IMR-90 (cell line): ENCODE results near the gene ADGRG3. TPM values are rescaled to one million over a fixed set of nuclear protein-coding genes. Genes with fewer than 3 reads are reported as not detected.

Experiments
- ATAC-seq: fragments of 200-7000 bp; cut with Tn5 transposase; 2 replicates; pipeline ENCODE4 v1.9.1; 2020; ENCODE audit warnings: low read depth, mild to moderate bottlenecking, moderate library complexity
- BruUV-seq: library from RNA; stranded (reverse); fragments of 400-500 nt; replicated peaks from 2 replicates; lab custom pipeline; 2021; lab: Mats Ljungman, UMichigan
- CTCF ChIA-PET: fragments of 300-600 bp; formaldehyde crosslinking; extraction: SDS; loops from one replicate; lab custom pipeline; 2021; ENCODE audit warnings: antibody characterized with exemption; lab: Yijun Ruan, JAX
- POLR2A ChIA-PET: fragments of 300-600 bp; sonication (Branson Sonifier 250); formaldehyde crosslinking; loops from one replicate; lab custom pipeline; 2022; ENCODE audit warnings: antibody characterized with exemption; ENCODE audit not compliant: unreplicated experiment; lab: Charles Lee
- DNase-seq: peaks from one replicate; pipeline ENCODE4 v3.0.0; 2013
- H2AFZ ChIP-seq: replicated peaks from 2 replicates; pipeline ENCODE3; 2013; ENCODE audit warnings: low read length, mild to moderate bottlenecking; ENCODE audit not compliant: poor library complexity
- H2AK5ac ChIP-seq: 2 replicates; pipeline ENCODE4 v1.6.1; 2013; ENCODE audit warnings: low read depth, low read length, inconsistent platforms
- H2AK9ac ChIP-seq: replicated peaks from 2 replicates; pipeline ENCODE3; 2013; ENCODE audit warnings: mild to moderate bottlenecking, low read depth, low read length, moderate library complexity; ENCODE audit not compliant: poor library complexity
- H2BK120ac ChIP-seq: 2 replicates; pipeline ENCODE4 v1.6.1; 2013; ENCODE audit warnings: low read depth, low read length, inconsistent platforms
- H2BK15ac ChIP-seq: 3 replicates; pipeline ENCODE4 v1.6.1; 2013; ENCODE audit warnings: low read depth, low read length, inconsistent platforms
- H2BK20ac ChIP-seq: 2 replicates; pipeline ENCODE4 v1.6.1; 2013; ENCODE audit warnings: low read depth, mild to moderate bottlenecking, inconsistent platforms, low read length, moderate library complexity
- H2BK5ac ChIP-seq: 2 replicates; pipeline ENCODE4 v1.6.1; 2013; ENCODE audit warnings: mild to moderate bottlenecking, low read depth, low read length, inconsistent platforms; ENCODE audit not compliant: poor library complexity, severe bottlenecking
- H3K14ac ChIP-seq: replicated peaks from 2 replicates; pipeline ENCODE4 v1.6.1; 2013; ENCODE audit warnings: low read depth, low read length, inconsistent platforms
- H3K18ac ChIP-seq: 2 replicates; pipeline ENCODE4 v1.6.1; 2013; ENCODE audit warnings: low read depth, low read length, control low read depth
- H3K23ac ChIP-seq: 2 replicates; pipeline ENCODE4 v1.6.1; 2013; ENCODE audit warnings: low read depth, low read length, inconsistent platforms
- H3K27ac ChIP-seq: 2 replicates; pipeline ENCODE4 v1.5.1; 2013; ENCODE audit warnings: mild to moderate bottlenecking, control low read depth, low read length; ENCODE audit not compliant: insufficient read depth
- H3K27me3 ChIP-seq: 2 replicates; pipeline ENCODE4 v1.6.1; 2013; ENCODE audit warnings: low read length; ENCODE audit not compliant: control insufficient read depth, insufficient read depth
- H3K36me3 ChIP-seq: 2 replicates; pipeline ENCODE4 v1.6.1; 2013; ENCODE audit warnings: low read length, mixed read lengths; ENCODE audit not compliant: control insufficient read depth, insufficient read depth
- H3K4ac ChIP-seq: 2 replicates; pipeline ENCODE4 v1.6.1; 2013; ENCODE audit warnings: low read depth, low read length, inconsistent platforms
- H3K4me1 ChIP-seq: 2 replicates; pipeline ENCODE4 v1.6.1; 2013; ENCODE audit warnings: low read length, mixed read lengths; ENCODE audit not compliant: control insufficient read depth, insufficient read depth
- H3K4me2 ChIP-seq: 2 replicates; pipeline ENCODE4 v1.6.1; 2013; ENCODE audit warnings: low read depth, mild to moderate bottlenecking, control low read depth, low read length, moderate library complexity
- H3K4me3 ChIP-seq: 2 replicates; pipeline ENCODE4 v1.5.1; 2013; ENCODE audit warnings: low read depth, mild to moderate bottlenecking, control low read depth, low read length, moderate library complexity; ENCODE audit not compliant: insufficient read depth
- H3K56ac ChIP-seq: 2 replicates; pipeline ENCODE4 v1.6.1; 2013; ENCODE audit warnings: low read length, inconsistent platforms; ENCODE audit not compliant: insufficient read depth; ENCODE audit errors: extremely low read depth
- H3K79me1 ChIP-seq, 2 experiments: 2 replicates each; pipeline ENCODE4 v1.6.1; 2013; ENCODE audit warnings: low read length in 2 of 2, inconsistent platforms in 1 of 2, low read depth in 1 of 2
- H3K9ac ChIP-seq: 2 replicates; pipeline ENCODE4 v1.6.1; 2013; ENCODE audit warnings: low read depth, low read length, control low read depth
- H3K9me1 ChIP-seq: 2 replicates; pipeline ENCODE4 v1.6.1; 2013; ENCODE audit warnings: low read length, inconsistent platforms; ENCODE audit not compliant: insufficient read depth
- H3K9me3 ChIP-seq: 2 replicates; pipeline ENCODE4 v1.6.1; 2013; ENCODE audit warnings: low read length; ENCODE audit not compliant: control insufficient read depth, insufficient read depth
- H4K20me1 ChIP-seq: 2 replicates; pipeline ENCODE4 v1.6.1; 2013; ENCODE audit warnings: low read length, inconsistent platforms; ENCODE audit not compliant: insufficient read depth
- H4K5ac ChIP-seq: 2 replicates; pipeline ENCODE4 v1.6.1; 2013; ENCODE audit warnings: mild to moderate bottlenecking, low read depth, low read length, control low read depth
- H4K8ac ChIP-seq, 2 experiments: 2 replicates each; pipeline ENCODE4 v1.6.1; 2013; ENCODE audit warnings: low read depth in 2 of 2, low read length in 2 of 2, control low read depth in 1 of 2, inconsistent platforms in 1 of 2
- H4K91ac ChIP-seq: 2 replicates; pipeline ENCODE4 v1.6.1; 2013; ENCODE audit warnings: low read depth, low read length, inconsistent platforms; ENCODE audit not compliant: insufficient read depth
- BHLHE40 ChIP-seq: fragments of 150-350 bp; IDR thresholded peaks from 2 replicates; pipeline ENCODE4 v1.6.1; 2016; ENCODE audit warnings: mild to moderate bottlenecking, low read depth, low read length
- CEBPB ChIP-seq: IDR thresholded peaks from 2 replicates; pipeline ENCODE4 v1.6.1; 2012; ENCODE audit warnings: low read depth, low read length, improper control_type of control experiment
- MAFK ChIP-seq: IDR thresholded peaks from 2 replicates; pipeline ENCODE4 v1.6.1; 2012; ENCODE audit warnings: low read depth, low read length, improper control_type of control experiment
- MAZ ChIP-seq: IDR thresholded peaks from 2 replicates; pipeline ENCODE4 v1.6.1; 2012; ENCODE audit warnings: low read depth, mild to moderate bottlenecking, low read length, improper control_type of control experiment, moderate library complexity, borderline replicate concordance
- NFE2L2 ChIP-seq: fragments of 150-350 bp; IDR thresholded peaks from 2 replicates; pipeline ENCODE4 v1.6.1; 2016; ENCODE audit warnings: low read depth, mild to moderate bottlenecking, low read length
- POLR2A ChIP-seq: IDR thresholded peaks from 2 replicates; pipeline ENCODE4 v1.6.1; 2012; ENCODE audit warnings: mild to moderate bottlenecking, low read depth, low read length
- RAD21 ChIP-seq: IDR thresholded peaks from 2 replicates; pipeline ENCODE4 v1.6.1; 2012; ENCODE audit warnings: low read length, improper control_type of control experiment
- SMC3 ChIP-seq: fragments of 150-350 bp; IDR thresholded peaks from 2 replicates; pipeline ENCODE4 v1.6.1; 2016; ENCODE audit warnings: low read depth, mild to moderate bottlenecking, antibody characterized with exemption, low read length, moderate library complexity
- WGBS, 2 experiments: methylation state at CpG; one replicate each; pipeline versions ENCODE4 v1.1.5 to v1.1.7; 2013; ENCODE audit warnings: missing lambda C conversion rate in 2 of 2; ENCODE audit not compliant: insufficient read length in 1 of 2; ENCODE audit errors: extremely low coverage in 2 of 2; 5-methylcytosine and 5-hydroxymethylcytosine counted together
- dilution Hi-C: fragments of 300-500 bp; cut with HindIII; formaldehyde crosslinking; loops from one replicate; pipeline ENCODE4 v1.14.3; 2018; ENCODE audit warnings: low sequenced_read_pairs; ENCODE audit not compliant: unreplicated experiment
- in situ Hi-C: fragments of 300-500 bp; cut with MboI; formaldehyde crosslinking; loops from 3 replicates; pipeline ENCODE4 v1.14.3; 2019; ENCODE audit warnings: low sequenced_read_pairs, inconsistent platforms, mixed read lengths
- intact Hi-C: fragments of 100-400 bp; cut with micrococcal nuclease; formaldehyde crosslinking; loops from 2 replicates; pipeline ENCODE4 v1.10.0; 2022
- polyA plus RNA-seq, 3 experiments: library from polyadenylated mRNA; depleted of rRNA; stranded (reverse); fragments of >200 nt; gene quantifications; 2 replicates each; pipeline ENCODE4 v1.2.3, GENCODE V29; 2012; ENCODE audit warnings: low replicate concordance in 1 of 3
- total RNA-seq: library from RNA; depleted of rRNA; stranded (reverse); fragments of >200 nt; gene quantifications from 2 replicates; pipeline ENCODE4 v1.2.3, GENCODE V29; 2012
- TF ChIP-seq, protein P1 (sequence below): fragments of 150-350 bp; IDR thresholded peaks from 2 replicates; pipeline ENCODE4 v1.6.1; 2017; ENCODE audit warnings: mild to moderate bottlenecking, antibody characterized with exemption, low read length, low read depth
- TF ChIP-seq, protein P2 (sequence below): conservative IDR thresholded peaks from 2 replicates; pipeline ENCODE4 v1.5.1; 2012; ENCODE audit warnings: mild to moderate bottlenecking, low read depth, low read length, improper control_type of control experiment
- TF ChIP-seq, protein P3 (sequence below): fragments of 150-350 bp; IDR thresholded peaks from 2 replicates; pipeline ENCODE4 v1.6.1; 2016; ENCODE audit warnings: low read depth, mild to moderate bottlenecking, low read length, moderate library complexity, borderline replicate concordance

Gene ADGRG3
- total and polyA plus RNA-seq, 2 of the 4 experiments (the other 2 are of a cell fraction) = not detected

DNA sequence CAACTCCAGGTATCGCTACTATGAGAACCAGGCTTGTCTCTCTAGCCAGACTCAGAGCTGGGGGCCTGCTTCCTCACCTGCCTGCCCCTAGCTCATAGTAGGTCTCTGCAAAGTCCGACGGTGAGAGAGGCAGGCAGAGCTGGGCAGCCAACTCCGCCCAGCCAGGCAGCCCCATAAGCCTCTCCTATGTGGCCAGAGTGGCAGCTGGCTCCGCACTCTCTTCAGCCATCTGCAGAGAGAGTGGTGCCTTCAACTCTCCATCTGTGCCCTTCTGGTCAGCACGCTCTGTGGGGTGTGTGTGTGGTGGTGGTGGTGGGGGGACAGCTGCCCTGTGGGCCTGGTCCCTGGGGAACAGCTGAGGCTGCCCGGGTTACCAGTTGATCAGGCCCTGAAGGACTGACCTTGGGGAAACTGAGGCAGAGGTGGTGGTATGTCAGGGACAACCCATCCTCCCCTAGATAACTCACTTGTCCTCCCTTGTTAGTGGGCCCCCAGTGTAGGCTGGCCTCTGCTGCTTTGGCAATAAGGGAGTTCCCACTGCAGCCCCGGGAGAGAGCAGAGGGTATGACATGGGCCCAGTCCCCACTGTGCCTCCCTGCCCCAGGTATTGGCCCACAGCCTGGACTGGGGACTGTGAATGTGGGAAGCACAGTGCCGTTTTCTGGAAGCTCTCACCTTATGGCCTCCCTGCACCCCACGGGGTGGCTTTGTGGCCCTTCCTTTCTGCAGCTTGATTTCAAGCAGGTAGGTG, 41.5 kb upstream of the ADGRG3 start:
- no peak overlapping the region for H3K4me2 ChIP-seq
- no peak overlapping the region for H4K5ac ChIP-seq
- no peak overlapping the region for H3K56ac ChIP-seq
- no peak overlapping the region for H4K8ac ChIP-seq
- POLR2A ChIA-PET = no interaction called here
- no peak for ATAC-seq
- H3K79me1 ChIP-seq = peaks cover 0 to 5% of the 10 kb centered on the region in 2 experiments; a peak in 1 of 4 replicates
- WGBS, 2 experiments = 80% methylated on average over 1 of the region's 10 CpGs; no CpG with 5 or more reads in 1 of the 2 experiments
- TF ChIP-seq SMC3 = no peak
- TF ChIP-seq, protein P1, sequence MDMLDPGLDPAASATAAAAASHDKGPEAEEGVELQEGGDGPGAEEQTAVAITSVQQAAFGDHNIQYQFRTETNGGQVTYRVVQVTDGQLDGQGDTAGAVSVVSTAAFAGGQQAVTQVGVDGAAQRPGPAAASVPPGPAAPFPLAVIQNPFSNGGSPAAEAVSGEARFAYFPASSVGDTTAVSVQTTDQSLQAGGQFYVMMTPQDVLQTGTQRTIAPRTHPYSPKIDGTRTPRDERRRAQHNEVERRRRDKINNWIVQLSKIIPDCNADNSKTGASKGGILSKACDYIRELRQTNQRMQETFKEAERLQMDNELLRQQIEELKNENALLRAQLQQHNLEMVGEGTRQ = no peak
- no peak for TF ChIP-seq CEBPB
- TF ChIP-seq BHLHE40 = no peak
- no peak for TF ChIP-seq POLR2A
- TF ChIP-seq, protein P2, sequence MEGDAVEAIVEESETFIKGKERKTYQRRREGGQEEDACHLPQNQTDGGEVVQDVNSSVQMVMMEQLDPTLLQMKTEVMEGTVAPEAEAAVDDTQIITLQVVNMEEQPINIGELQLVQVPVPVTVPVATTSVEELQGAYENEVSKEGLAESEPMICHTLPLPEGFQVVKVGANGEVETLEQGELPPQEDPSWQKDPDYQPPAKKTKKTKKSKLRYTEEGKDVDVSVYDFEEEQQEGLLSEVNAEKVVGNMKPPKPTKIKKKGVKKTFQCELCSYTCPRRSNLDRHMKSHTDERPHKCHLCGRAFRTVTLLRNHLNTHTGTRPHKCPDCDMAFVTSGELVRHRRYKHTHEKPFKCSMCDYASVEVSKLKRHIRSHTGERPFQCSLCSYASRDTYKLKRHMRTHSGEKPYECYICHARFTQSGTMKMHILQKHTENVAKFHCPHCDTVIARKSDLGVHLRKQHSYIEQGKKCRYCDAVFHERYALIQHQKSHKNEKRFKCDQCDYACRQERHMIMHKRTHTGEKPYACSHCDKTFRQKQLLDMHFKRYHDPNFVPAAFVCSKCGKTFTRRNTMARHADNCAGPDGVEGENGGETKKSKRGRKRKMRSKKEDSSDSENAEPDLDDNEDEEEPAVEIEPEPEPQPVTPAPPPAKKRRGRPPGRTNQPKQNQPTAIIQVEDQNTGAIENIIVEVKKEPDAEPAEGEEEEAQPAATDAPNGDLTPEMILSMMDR = no peak
- TF ChIP-seq MAFK = no peak
- no peak for TF ChIP-seq NFE2L2
- no peak for TF ChIP-seq RAD21
- TF ChIP-seq, protein P3, sequence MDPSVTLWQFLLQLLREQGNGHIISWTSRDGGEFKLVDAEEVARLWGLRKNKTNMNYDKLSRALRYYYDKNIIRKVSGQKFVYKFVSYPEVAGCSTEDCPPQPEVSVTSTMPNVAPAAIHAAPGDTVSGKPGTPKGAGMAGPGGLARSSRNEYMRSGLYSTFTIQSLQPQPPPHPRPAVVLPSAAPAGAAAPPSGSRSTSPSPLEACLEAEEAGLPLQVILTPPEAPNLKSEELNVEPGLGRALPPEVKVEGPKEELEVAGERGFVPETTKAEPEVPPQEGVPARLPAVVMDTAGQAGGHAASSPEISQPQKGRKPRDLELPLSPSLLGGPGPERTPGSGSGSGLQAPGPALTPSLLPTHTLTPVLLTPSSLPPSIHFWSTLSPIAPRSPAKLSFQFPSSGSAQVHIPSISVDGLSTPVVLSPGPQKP = no peak
- no peak for TF ChIP-seq MAZ
- no peaks in the 10 kb centered on the region; the same call in 1 of the 2 replicates for H4K20me1 ChIP-seq
- H3K18ac ChIP-seq = no peak overlapping the region
- peaks cover 32% of the 10 kb centered on the region for H3K4me1 ChIP-seq
- no peaks in the 10 kb centered on the region for H3K9me3 ChIP-seq
- intact Hi-C loops = loop anchor here (1.0 kb wide), 1 partner anchor 15 kb away; no protein-coding TSS in a partner anchor
- BruUV-seq = no TSS peak
- H2AFZ ChIP-seq = peak overlapping the region; percentile 26
- in situ Hi-C loops = no loop called here
- dilution Hi-C loops = no loop called here
- H3K27me3 ChIP-seq = no peaks in the 10 kb centered on the region
- H2AK5ac ChIP-seq = peak overlapping the region; percentile 49
- H2BK15ac ChIP-seq = no peak overlapping the region
- H3K4ac ChIP-seq = no peak overlapping the region; the same call in 1 of the 2 replicates
- no peak overlapping the region for H3K23ac ChIP-seq
- CTCF ChIA-PET = interaction anchor here (0.8 to 2.3 kb wide), 4 partner anchors 10 to 110 kb away, joined by 3 to 8 read pairs (median 4); no protein-coding TSS in a partner anchor
- peak overlapping the region; percentile 4; the same call in 1 of the 2 replicates for H2BK120ac ChIP-seq
- no peak overlapping the region for H3K14ac ChIP-seq
- H3K27ac ChIP-seq = no peak overlapping the region
- H3K9me1 ChIP-seq = peaks cover 9% of the 10 kb centered on the region
- no peaks in the 10 kb centered on the region for H3K36me3 ChIP-seq
- H4K91ac ChIP-seq = no peak overlapping the region; the same call in 1 of the 2 replicates
- H3K9ac ChIP-seq = no peak overlapping the region
- H3K4me3 ChIP-seq = no peak overlapping the region
- DNase-seq = no peak
- H2AK9ac ChIP-seq = peak overlapping the region; percentile 47
- no peak overlapping the region for H2BK20ac ChIP-seq
- H2BK5ac ChIP-seq = no peak overlapping the region
